HAP-1 (cell line): ENCODE data around the gene CBLC.
A peak's percentile ranks its signal among the peaks of the same experiment; 100 is the strongest.

Experiments
- DNase-seq, 2 experiments: peaks; one replicate each; pipeline ENCODE4 v3.0.0-alpha.2; 2016 to 2020; ENCODE audit warnings: low spot score in 2 of 2
- H3K27me3 ChIP-seq: fragments of 250-450 bp; sonication (Bioruptor Pico); 2 replicates; pipeline ENCODE4 v1.5.1; 2020; ENCODE audit warnings: low read depth, mild to moderate bottlenecking, moderate library complexity
- H3K36me3 ChIP-seq: fragments of 250-450 bp; sonication (Bioruptor Pico); replicated peaks from 2 replicates; pipeline ENCODE4 v1.5.1; 2020; ENCODE audit warnings: mild to moderate bottlenecking
- H3K4me1 ChIP-seq: fragments of 250-450 bp; sonication (Bioruptor Pico); 2 replicates; pipeline ENCODE4 v1.5.1; 2020; ENCODE audit warnings: mild to moderate bottlenecking
- H3K4me3 ChIP-seq: fragments of 250-450 bp; sonication (Bioruptor Pico); 2 replicates; pipeline ENCODE4 v1.5.1; 2020; ENCODE audit warnings: mild to moderate bottlenecking, moderate library complexity
- H3K9me3 ChIP-seq: fragments of 250-450 bp; sonication (Bioruptor Pico); 2 replicates; pipeline ENCODE4 v1.5.1; 2020; ENCODE audit warnings: mild to moderate bottlenecking, moderate library complexity
- in situ Hi-C: fragments of 300-500 bp; cut with MboI; formaldehyde crosslinking; loops from 3 replicates; pipeline ENCODE4 v1.14.3; 2020; ENCODE audit warnings: low sequenced_read_pairs, inconsistent platforms, mixed read lengths

Gene CBLC

DNA sequence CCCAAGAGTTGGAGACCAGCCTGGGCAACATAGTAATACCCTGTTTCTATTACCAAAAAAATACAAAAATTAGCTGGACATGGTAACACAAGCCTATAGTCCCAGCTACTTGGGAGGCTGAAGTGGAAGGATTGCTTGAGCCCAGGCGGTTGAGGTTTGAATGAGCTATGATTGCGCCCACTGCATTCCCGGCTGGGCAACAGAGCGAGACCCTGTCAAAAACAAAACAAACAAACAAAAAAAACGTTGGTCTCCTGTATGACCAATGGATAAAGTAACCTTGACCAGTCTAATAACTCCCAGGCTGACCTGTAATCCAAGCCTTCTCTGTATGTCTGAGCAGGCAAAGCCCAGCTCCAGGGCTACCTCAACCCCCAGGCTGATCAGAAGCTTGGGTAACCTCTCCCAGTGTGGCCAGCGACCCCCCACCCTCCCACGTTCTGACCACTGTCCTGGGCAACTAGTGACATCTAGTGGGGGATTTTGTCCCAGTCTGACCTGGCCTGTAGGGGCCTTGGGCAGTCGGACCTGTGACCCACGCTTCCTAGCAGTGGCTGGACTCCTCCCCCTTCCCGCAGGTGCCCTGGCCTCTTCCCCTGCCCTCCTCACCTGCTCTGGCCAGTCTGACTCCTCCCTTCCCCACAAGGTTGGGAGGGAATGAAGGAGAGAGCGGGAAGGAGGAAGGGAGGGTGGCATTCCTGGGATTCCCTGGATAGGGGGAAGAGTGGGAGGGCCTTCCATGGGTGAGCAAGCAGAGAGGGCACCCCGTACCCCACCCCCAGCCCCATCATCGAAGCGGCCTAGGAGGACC lies 30.2 kb downstream of the CBLC start:
- in situ Hi-C loops: no loop called here
- Histone ChIP-seq H3K4me3 (no peak overlapping the region), H3K27me3 (no peaks in the 10 kb centered on the region), H3K9me3 (no peaks in the 10 kb centered on the region), H3K36me3 (no peaks in the 10 kb centered on the region), H3K4me1 (peaks cover 24% of the 10 kb centered on the region)
- peak in 1 of 2 experiments; percentile 55 for DNase-seq

DNA sequence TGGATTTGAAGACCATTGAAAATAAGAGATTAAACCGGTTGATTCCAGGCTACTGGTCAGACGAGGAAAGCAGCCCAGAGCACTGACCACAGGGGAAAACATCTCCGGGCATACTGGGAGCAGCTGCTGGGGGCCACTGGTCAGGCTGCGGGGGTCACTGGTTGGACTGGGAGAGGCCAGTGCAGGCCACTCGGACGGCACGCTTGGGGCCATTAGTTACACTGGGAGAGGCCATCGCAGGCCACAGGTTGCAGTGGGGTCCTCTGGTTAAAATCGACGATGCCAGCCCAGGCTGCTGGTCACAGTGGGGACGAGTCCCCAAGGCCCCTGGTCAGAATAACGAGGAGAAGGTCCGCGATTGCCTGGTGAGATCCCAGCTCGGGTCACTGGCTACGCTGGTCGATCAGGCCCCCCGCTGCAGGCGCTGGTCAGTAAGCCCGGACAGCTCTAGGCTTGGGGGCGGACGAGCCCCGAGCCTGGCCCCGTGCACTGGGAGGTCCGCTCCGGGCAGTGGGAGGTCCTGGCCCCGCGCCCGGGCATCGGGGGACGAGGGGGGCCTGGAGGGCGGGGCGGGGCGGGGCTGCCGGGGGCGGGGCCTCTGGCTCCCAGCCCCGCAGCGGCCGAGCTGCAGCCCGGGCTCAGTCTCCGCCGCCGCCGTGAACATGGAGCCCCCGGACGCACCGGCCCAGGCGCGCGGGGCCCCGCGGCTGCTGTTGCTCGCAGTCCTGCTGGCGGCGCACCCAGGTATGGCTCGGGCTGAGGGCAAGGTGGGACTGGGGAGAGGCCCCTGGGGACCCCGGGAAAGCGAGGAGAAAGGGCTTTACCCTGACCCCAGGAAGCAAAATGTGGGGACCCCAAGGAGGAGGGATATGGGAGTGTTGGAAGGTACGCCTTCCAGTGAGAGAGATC lies 31.0 kb downstream of the CBLC start, which contains the start of gene BCAM:
TSS of gene BCAM (plus strand) at position 641 of the 909 bp plus-strand sequence. CDS start at position 663, 22 bp downstream.
- Histone ChIP-seq H3K9me3 (no peaks in the 10 kb centered on the region), H3K4me1 (peaks cover 24% of the 10 kb centered on the region), H3K27me3 (no peaks in the 10 kb centered on the region), H3K4me3 (peak within 1 kb of the TSS; percentile 61), H3K36me3 (peaks cover 8% of the 10 kb centered on the region)
- in situ Hi-C loops: no loop called here
- DNase-seq: peak; percentile 35 to 84

DNA sequence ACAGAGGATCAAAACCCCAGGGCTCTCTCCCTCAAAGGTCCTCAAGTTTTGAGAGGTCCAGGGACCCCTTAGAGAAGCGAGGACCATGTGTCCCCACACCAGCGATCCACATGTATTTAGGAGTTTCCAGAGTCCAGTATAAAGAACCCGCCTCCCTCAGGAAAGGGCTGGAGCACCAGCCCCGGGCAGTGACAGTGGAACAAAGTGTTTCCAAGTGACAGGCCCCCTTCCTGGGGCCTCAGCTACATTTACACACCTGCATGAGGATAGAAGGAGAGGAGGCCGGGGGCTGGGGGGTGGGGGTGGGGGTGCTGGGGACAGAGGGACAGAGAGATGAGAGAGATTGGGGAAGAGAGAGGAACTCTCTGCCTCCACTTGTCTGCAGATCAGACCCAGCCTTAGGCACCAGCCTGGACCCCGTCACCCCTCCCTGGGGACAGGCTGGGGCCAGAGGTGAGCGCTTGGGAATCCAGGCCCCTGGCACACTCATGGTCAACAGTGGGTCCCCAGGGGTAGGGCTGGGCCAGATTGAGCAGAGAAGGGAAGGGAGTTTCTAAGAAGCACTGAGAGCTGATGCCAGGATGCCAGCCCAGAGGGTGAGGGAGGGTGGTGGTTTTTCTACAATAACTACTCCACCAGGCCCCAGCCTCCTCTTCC lies 32.0 kb downstream of the CBLC start:
- Histone ChIP-seq H3K27me3 (no peaks in the 10 kb centered on the region), H3K9me3 (no peaks in the 10 kb centered on the region), H3K4me3 (peak overlapping the region; percentile 61), H3K36me3 (peaks cover 10% of the 10 kb centered on the region), H3K4me1 (peaks cover 24% of the 10 kb centered on the region)
- no peak for DNase-seq
- in situ Hi-C loops: no loop called here

DNA sequence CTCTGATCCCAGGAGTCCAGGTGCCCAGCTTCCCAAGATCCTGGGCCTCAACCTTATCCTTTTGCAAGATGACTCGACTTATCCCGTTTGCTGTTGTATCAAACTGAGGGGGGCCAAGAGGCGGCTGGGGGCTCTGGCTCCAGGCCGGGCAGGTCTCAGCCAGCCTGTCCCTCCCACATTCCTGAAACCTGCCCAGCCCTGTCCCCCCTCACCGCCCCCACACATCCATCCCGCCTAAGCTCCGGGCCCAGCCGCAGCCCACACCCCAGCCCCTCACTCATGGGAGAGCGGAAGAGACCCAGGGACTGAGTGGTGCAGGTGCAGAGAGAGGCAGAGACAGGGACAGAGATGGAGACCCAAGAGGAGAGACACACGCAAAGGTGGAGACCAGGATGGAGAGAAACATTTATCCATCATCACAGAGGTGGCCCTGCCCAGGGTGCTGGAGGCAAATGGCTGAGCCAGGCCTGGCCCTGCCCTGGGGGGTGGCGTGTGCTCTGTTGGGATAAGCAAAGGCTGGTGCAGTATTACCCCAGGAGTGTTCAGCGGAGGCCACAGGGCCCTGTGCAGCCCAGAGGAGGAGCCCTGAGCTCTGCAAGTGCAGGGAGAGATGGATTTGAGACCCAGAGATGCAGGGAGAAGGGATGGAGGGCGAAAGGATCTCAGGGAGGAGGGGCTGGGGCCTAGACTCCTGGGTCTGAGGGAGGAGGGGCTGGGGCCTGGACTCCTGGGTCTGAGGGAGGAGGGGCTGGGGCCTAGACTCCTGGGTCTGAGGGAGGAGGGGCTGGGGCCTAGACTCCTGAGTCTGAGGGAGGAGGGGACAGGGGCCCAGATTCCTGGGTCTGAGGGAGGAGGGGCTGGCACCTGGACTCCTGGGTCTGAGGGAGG lies 32.8 kb downstream of the CBLC start:
- no peak overlapping the region for H3K4me3 ChIP-seq
- H3K36me3 ChIP-seq: peaks cover 10% of the 10 kb centered on the region
- in situ Hi-C loops: no loop called here
- peaks cover 24% of the 10 kb centered on the region for H3K4me1 ChIP-seq
- no peaks in the 10 kb centered on the region for H3K27me3 ChIP-seq
- H3K9me3 ChIP-seq: no peaks in the 10 kb centered on the region
- no peak for DNase-seq

DNA sequence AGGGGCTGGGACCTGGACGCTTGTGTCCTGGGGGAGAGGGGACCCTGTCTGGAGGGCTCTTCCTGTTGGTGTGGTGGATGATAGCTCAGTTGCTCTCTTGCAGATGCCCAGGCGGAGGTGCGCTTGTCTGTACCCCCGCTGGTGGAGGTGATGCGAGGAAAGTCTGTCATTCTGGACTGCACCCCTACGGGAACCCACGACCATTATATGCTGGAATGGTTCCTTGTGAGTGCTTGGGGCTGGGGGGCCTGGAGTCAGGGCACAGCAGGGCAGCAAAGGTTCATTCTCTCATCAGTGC lies 33.4 kb downstream of the CBLC start:
- H3K9me3 ChIP-seq: no peaks in the 10 kb centered on the region
- H3K4me3 ChIP-seq: no peak overlapping the region
- in situ Hi-C loops: no loop called here
- H3K36me3 ChIP-seq: peaks cover 10% of the 10 kb centered on the region
- H3K4me1 ChIP-seq: peaks cover 23% of the 10 kb centered on the region
- no peak for DNase-seq
- no peaks in the 10 kb centered on the region for H3K27me3 ChIP-seq

DNA sequence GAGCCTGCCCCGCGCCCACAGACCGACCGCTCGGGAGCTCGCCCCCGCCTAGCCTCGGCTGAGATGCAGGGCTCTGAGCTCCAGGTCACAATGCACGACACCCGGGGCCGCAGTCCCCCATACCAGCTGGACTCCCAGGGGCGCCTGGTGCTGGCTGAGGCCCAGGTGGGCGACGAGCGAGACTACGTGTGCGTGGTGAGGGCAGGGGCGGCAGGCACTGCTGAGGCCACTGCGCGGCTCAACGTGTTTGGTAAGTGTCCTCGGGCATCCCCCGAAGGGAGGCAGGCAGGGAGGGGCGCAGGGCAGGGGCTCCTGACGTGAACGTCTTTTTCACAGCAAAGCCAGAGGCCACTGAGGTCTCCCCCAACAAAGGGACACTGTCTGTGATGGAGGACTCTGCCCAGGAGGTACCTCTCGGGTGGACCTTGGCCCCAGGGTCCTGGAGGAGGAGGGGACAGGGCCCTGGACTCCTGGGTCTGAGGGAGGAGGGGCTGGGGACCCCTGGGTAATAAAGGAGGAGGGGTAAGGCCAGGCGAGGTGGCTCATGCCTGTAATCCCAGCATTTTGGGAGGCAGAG lies 34.5 kb downstream of the CBLC start:
- no peak for DNase-seq
- Histone ChIP-seq H3K4me1 (peaks cover 13% of the 10 kb centered on the region), H3K36me3 (peaks cover 10% of the 10 kb centered on the region), H3K27me3 (no peaks in the 10 kb centered on the region), H3K4me3 (no peak overlapping the region), H3K9me3 (no peaks in the 10 kb centered on the region)
- in situ Hi-C loops: no loop called here

DNA sequence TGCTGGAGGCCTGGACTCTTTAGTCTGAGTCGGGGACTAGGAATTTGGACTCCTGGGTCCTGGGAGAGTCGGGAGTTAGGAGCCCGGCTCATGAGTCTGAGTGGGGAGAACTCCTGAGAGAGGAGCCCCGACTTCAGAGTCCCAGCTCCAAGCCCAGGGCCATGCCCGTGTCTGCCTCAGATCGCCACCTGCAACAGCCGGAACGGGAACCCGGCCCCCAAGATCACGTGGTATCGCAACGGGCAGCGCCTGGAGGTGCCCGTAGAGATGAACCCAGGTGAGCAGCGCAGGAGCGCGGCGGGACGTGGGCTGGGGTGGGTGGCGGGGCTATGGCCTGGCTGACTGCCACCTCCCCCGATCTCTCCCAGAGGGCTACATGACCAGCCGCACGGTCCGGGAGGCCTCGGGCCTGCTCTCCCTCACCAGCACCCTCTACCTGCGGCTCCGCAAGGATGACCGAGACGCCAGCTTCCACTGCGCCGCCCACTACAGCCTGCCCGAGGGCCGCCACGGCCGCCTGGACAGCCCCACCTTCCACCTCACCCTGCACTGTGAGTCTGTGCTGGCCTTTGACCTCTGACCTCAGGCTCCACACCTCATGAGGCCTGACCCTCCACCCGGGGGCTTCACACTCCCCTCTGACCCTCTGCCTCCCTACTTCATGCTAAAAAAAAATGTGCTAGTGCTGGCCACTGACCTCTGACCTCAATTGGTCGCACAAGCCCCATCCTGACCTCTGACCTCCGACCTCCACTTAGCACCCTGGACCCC lies 35.6 kb downstream of the CBLC start:
- Histone ChIP-seq H3K36me3 (peaks cover 10% of the 10 kb centered on the region), H3K4me1 (peaks cover 13% of the 10 kb centered on the region), H3K27me3 (no peaks in the 10 kb centered on the region), H3K9me3 (no peaks in the 10 kb centered on the region), H3K4me3 (no peak overlapping the region)
- DNase-seq: no peak
- in situ Hi-C loops: no loop called here

DNA sequence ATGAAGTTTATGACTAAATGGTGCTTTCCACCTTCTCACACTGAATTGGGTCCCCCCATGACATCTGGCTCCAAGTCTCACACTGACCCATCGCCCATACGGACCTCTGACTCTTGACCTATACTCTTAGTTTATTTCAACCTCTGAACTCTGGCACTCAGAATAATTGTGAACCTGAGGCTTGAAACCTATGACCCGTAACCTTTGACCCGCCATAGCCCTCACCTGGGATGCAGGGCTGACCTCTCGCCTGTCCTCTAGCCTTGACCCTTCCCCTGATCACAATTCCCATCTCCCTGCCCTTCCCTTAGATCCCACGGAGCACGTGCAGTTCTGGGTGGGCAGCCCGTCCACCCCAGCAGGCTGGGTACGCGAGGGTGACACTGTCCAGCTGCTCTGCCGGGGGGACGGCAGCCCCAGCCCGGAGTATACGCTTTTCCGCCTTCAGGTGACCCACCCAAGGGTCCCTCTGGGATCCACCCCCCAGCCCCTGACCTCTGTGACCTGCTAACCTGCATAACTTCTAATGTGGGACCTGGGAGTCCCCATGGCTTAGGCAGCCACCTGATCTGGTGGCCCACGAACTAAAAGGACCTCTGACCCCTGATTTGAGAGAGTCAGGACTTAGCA lies 36.3 kb downstream of the CBLC start:
- Histone ChIP-seq H3K27me3 (no peaks in the 10 kb centered on the region), H3K4me1 (peaks cover 9% of the 10 kb centered on the region), H3K9me3 (no peaks in the 10 kb centered on the region), H3K4me3 (no peak overlapping the region), H3K36me3 (peaks cover 10% of the 10 kb centered on the region)
- DNase-seq: no peak
- in situ Hi-C loops: no loop called here

DNA sequence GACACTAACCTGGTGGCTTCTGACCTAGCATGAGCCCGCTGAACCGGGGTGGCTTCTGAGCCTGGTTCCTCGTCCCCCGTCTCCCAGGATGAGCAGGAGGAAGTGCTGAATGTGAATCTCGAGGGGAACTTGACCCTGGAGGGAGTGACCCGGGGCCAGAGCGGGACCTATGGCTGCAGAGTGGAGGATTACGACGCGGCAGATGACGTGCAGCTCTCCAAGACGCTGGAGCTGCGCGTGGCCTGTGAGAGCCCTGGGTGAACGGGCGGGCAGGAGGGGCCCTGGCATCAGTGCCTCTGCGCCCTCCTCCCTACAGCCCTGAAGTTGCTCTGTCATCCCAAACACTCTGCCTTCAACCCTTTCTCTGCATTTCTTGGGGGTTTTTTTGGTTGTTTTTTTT lies 36.8 kb downstream of the CBLC start:
- in situ Hi-C loops: no loop called here
- Histone ChIP-seq H3K4me1 (peaks cover 5% of the 10 kb centered on the region), H3K4me3 (no peak overlapping the region), H3K9me3 (no peaks in the 10 kb centered on the region), H3K36me3 (peaks cover 10% of the 10 kb centered on the region), H3K27me3 (no peaks in the 10 kb centered on the region)
- DNase-seq: no peak

DNA sequence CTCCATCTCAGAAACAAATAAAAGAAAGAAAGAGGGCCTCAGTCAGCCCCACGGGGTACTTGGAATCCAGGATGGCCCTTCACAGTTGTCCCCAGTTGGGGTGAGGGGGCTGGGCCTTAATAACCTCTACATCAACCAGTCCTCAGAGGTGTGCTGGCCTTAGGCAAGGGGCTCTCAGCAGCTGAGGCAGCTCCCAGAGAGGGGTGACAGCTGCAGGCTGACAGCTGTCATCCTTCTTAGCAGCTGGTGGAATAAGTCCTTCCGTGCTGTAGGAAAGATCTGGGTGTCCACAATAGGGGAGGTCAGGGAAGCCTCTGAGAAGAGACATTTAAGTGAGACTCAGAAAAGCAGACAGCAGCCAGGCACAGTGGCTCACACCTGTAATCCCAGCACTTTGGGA lies 38.6 kb downstream of the CBLC start:
- no peak overlapping the region for H3K4me3 ChIP-seq
- in situ Hi-C loops: no loop called here
- no peak for DNase-seq
- H3K27me3 ChIP-seq: no peaks in the 10 kb centered on the region
- H3K36me3 ChIP-seq: peaks cover 10% of the 10 kb centered on the region
- no peaks in the 10 kb centered on the region for H3K4me1 ChIP-seq
- no peaks in the 10 kb centered on the region for H3K9me3 ChIP-seq

DNA sequence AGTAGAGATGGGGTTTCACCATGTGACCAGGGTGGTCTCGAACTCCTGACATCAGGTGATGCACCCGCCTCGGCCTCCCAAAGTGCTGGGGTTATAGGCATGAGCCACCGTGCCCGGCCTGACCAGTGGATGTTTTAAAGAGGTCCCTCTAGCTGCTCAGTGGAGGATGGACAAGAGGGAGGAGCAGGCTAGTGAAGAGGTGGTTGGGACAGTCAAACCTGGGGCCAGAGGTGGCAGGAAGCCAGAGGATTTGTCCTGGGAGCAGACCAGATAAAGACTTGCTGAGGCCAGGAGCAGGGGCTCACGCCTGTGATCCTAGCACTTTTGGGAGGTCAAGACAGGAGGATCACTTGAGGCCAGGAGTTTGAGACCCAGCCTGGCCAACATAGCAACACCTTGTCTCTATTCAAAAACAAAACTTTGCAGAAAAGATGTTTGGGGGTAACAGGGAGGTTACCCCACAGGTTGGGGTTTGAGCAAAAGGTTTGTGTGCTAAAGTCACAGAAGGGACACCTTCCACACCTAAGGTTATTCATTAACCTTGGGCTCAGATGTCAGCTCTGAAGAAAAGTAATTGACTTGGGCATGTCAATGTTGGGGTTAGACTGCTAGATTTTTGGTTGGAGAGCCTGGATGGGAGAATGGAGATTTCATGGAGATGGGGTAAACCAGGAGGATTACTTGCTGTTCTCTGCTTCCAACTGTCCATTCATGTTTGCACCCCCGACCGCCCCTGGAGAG lies 40.2 kb downstream of the CBLC start:
- H3K9me3 ChIP-seq: no peaks in the 10 kb centered on the region
- no peaks in the 10 kb centered on the region for H3K27me3 ChIP-seq
- H3K4me1 ChIP-seq: no peaks in the 10 kb centered on the region
- DNase-seq: no peak
- in situ Hi-C loops: no loop called here
- H3K36me3 ChIP-seq: peaks cover 10% of the 10 kb centered on the region
- H3K4me3 ChIP-seq: no peak overlapping the region
